ENCODE results near the gene GNAT1. TPM values are rescaled to one million over a fixed set of nuclear protein-coding genes. Genes with fewer than 3 reads are reported as not detected.

GNAT1 gene
- polyA plus RNA-seq, 1 donor (not counting 4 experiments of a cell fraction or from before 2014, with no cell fraction given), result 0.12 TPM

DNA sequence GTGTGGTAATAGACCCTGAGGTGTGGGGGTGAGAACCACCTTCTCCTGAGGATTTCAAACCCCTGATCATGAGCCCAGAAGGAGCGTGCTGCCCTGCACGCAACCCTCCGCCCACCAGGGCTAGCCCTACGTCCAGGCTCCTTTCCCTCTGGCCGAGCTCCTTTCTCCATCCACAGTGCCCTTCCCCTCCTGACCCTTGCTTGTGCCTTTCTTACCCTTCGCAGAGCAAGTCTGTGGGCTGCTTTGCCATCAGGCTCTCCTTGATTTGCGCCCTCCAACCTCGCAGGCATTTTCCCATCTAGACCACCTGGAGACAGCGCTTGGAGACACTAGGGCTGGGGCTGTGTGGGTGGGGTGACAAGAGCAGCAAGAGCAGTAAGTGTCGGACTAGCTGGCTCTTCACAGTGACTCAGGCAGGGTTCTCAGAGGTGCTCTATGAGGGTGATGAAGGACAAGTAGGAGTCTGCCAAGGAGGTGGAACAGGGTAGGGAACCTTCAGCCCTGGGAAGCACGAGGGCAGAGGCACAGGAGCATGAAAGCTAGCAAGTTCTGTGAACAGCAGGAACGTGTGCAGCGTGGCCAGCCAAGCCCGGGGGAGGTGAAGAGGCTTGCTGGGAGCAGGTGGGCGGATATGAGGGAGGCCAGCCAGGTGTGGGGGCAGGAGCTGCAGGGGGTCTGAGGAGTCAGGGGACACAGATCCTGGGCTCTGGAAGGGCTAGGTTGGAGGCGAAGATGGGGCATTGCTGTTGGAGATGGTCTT lies 11.1 kb downstream of the GNAT1 start:
- no peaks in the 10 kb centered on the region for H3K36me3 ChIP-seq (ENCODE audit: control insufficient read depth in 2 of 2, extremely low read depth in 1 of 2, insufficient read depth in 2 of 2, low read length in 2 of 2)
- dilution Hi-C loops (cut with MboI; ENCODE audit: extremely low pct_ligation_motif_present, low sequenced_read_pairs), result no loop called here
- no peaks in the 10 kb centered on the region for H3K9me3 ChIP-seq (ENCODE audit: control insufficient read depth, low read depth, low read length)
- H3K27me3 ChIP-seq (ENCODE audit: control insufficient read depth, extremely low read depth, insufficient read depth, low read length), result peaks cover 63% of the 10 kb centered on the region
- H3K4me3 ChIP-seq (ENCODE audit: control insufficient read depth in 2 of 3, extremely low read depth in 1 of 3, insufficient read depth in 2 of 3, low read depth in 1 of 3, low read length in 3 of 3), result no peak overlapping the region
- no peak for TF ChIP-seq EZH2 (IDR thresholded peaks at IDR 0.05; ENCODE audit: low read length)
- TF ChIP-seq, protein P1, sequence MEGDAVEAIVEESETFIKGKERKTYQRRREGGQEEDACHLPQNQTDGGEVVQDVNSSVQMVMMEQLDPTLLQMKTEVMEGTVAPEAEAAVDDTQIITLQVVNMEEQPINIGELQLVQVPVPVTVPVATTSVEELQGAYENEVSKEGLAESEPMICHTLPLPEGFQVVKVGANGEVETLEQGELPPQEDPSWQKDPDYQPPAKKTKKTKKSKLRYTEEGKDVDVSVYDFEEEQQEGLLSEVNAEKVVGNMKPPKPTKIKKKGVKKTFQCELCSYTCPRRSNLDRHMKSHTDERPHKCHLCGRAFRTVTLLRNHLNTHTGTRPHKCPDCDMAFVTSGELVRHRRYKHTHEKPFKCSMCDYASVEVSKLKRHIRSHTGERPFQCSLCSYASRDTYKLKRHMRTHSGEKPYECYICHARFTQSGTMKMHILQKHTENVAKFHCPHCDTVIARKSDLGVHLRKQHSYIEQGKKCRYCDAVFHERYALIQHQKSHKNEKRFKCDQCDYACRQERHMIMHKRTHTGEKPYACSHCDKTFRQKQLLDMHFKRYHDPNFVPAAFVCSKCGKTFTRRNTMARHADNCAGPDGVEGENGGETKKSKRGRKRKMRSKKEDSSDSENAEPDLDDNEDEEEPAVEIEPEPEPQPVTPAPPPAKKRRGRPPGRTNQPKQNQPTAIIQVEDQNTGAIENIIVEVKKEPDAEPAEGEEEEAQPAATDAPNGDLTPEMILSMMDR (optimal IDR thresholded peaks at IDR 0.05 in 1 of 3, IDR thresholded peaks at IDR 0.05 in 1 of 3, conservative IDR thresholded peaks at IDR 0.05 in 1 of 3; ENCODE audit: extremely low read depth in 1 of 3, insufficient read depth in 2 of 3, low read length in 3 of 3), result no peak
- H3K27ac ChIP-seq (ENCODE audit: control insufficient read depth, insufficient read depth, low read length), result no peak overlapping the region
- H2AFZ ChIP-seq (ENCODE audit: control insufficient read depth, low read length), result no peak overlapping the region
- no peak overlapping the region for H3K9ac ChIP-seq (ENCODE audit: control insufficient read depth, extremely low read depth, insufficient read depth, low read length)
- no peaks in the 10 kb centered on the region for H3K9me1 ChIP-seq (ENCODE audit: control insufficient read depth, extremely low read depth, insufficient read depth, low read length)
- H3K79me2 ChIP-seq (ENCODE audit: control insufficient read depth, insufficient read depth, low read length), result no peaks in the 10 kb centered on the region
- peaks cover 9% of the 10 kb centered on the region for H3K4me1 ChIP-seq (ENCODE audit: control insufficient read depth, extremely low read depth, insufficient read depth, low read length)
- H3K4me2 ChIP-seq (ENCODE audit: control insufficient read depth, extremely low read depth, insufficient read depth, low read depth, low read length), result no peak overlapping the region
- FAIRE-seq (no peak), DNase-seq (ENCODE audit: low read depth, low spot score) (no peak)
- H4K20me1 ChIP-seq (ENCODE audit: control insufficient read depth, extremely low read depth, insufficient read depth, low read length), result no peaks in the 10 kb centered on the region

DNA sequence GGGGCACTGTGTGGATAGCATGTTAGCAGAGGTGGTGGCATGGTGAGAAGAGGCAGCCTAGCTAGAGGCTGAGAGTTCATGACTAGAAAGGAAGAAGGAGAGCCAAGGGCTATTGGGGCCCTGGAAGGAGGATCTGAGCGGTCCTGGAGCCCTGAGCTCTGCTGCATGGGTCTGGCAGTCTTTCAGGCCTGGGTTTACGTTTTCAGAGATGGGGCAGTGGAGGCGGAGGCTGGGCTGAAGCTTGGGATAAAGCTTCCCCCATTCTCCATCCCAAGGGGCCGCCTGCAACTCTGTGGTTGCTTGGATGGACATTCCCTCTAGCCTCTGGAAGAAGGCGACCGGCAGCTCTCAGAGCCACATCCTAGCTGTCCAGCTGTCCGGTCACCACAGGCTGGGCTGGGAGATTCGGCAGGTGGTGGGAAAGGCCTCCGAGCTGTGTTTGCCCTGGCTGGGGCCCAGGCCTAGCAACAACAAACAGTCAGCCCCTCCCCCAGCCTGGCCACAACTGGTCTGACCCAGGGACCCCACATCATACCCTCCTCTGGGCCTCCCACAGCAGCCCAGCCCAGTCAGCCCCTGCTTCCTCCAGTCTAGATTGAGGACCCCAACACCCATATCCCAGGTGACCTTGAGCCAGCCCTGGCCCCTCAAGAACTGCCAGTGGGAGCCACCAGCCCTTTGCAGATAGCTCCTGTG lies 11.9 kb downstream of the GNAT1 start:
- Histone ChIP-seq H4K20me1 (ENCODE audit: control insufficient read depth, extremely low read depth, insufficient read depth, low read length) (no peaks in the 10 kb centered on the region), H3K9ac (ENCODE audit: control insufficient read depth, extremely low read depth, insufficient read depth, low read length) (no peak overlapping the region), H3K9me1 (ENCODE audit: control insufficient read depth, extremely low read depth, insufficient read depth, low read length) (no peaks in the 10 kb centered on the region), H3K27ac (ENCODE audit: control insufficient read depth, insufficient read depth, low read length) (no peak overlapping the region), H3K4me3 (ENCODE audit: control insufficient read depth in 2 of 3, extremely low read depth in 1 of 3, insufficient read depth in 2 of 3, low read depth in 1 of 3, low read length in 3 of 3) (no peak overlapping the region), H3K36me3 (ENCODE audit: control insufficient read depth in 2 of 2, extremely low read depth in 1 of 2, insufficient read depth in 2 of 2, low read length in 2 of 2) (no peaks in the 10 kb centered on the region), H3K79me2 (ENCODE audit: control insufficient read depth, insufficient read depth, low read length) (no peaks in the 10 kb centered on the region), H3K4me1 (ENCODE audit: control insufficient read depth, extremely low read depth, insufficient read depth, low read length) (peaks cover 9% of the 10 kb centered on the region), H2AFZ (ENCODE audit: control insufficient read depth, low read length) (no peak overlapping the region), H3K27me3 (ENCODE audit: control insufficient read depth, extremely low read depth, insufficient read depth, low read length) (peaks cover 63% of the 10 kb centered on the region), H3K9me3 (ENCODE audit: control insufficient read depth, low read depth, low read length) (no peaks in the 10 kb centered on the region), H3K4me2 (ENCODE audit: control insufficient read depth, extremely low read depth, insufficient read depth, low read depth, low read length) (no peak overlapping the region)
- no peak for DNase-seq (ENCODE audit: low read depth, low spot score)
- no peak for TF ChIP-seq EZH2 (IDR thresholded peaks at IDR 0.05; ENCODE audit: low read length)
- TF ChIP-seq, protein P1 (optimal IDR thresholded peaks at IDR 0.05 in 1 of 3, IDR thresholded peaks at IDR 0.05 in 1 of 3, conservative IDR thresholded peaks at IDR 0.05 in 1 of 3; ENCODE audit: extremely low read depth in 1 of 3, insufficient read depth in 2 of 3, low read length in 3 of 3), result no peak
- dilution Hi-C loops (cut with MboI; ENCODE audit: extremely low pct_ligation_motif_present, low sequenced_read_pairs), result no loop called here
- no peak for FAIRE-seq
